HG02870 (cell line): ENCODE results near the gene DGKB.

ENCODE experiments used
- ATAC-seq: cut with Tn5 transposase; IDR thresholded peaks from one replicate; pipeline ENCODE4 v1.9.1; 2021; ENCODE audit warnings: mild to moderate bottlenecking, moderate library complexity; ENCODE audit not compliant: unreplicated experiment

Gene DGKB

GRCh38 chr7:14600766-14601367 is 301.7 kb downstream of the DGKB start:
- ATAC-seq, result no peak

GRCh38 chr7:14598978-14599377 is 303.6 kb downstream of the DGKB start:
- ATAC-seq, result no peak

- no peak for ATAC-seq
Measured at GRCh38 chr7:14596421-14596820, 306.1 kb downstream of the DGKB start.

- no peak for ATAC-seq
Measured at GRCh38 chr7:14590206-14590605, 312.3 kb downstream of the DGKB start.

- ATAC-seq, result no peak
Measured at GRCh38 chr7:14585232-14585631, 317.3 kb downstream of the DGKB start.

GRCh38 chr7:14583518-14583917 is 319.0 kb downstream of the DGKB start:
- ATAC-seq, result no peak

GRCh38 chr7:14582010-14582409 is 320.5 kb downstream of the DGKB start:
- ATAC-seq, result no peak

- ATAC-seq, result no peak
Measured at GRCh38 chr7:14579971-14580370, 322.6 kb downstream of the DGKB start.

- no peak for ATAC-seq
Measured at GRCh38 chr7:14576578-14576977, 326.0 kb downstream of the DGKB start.

GRCh38 chr7:14570750-14571607 is 331.6 kb downstream of the DGKB start:
- ATAC-seq, result no peak

GRCh38 chr7:14552060-14552459 is 350.5 kb downstream of the DGKB start:
- no peak for ATAC-seq

- ATAC-seq, result no peak
Measured at GRCh38 chr7:14551310-14551709, 351.2 kb downstream of the DGKB start.

GRCh38 chr7:14542624-14543023 is 359.9 kb downstream of the DGKB start:
- ATAC-seq, result no peak

- ATAC-seq, result no peak
Measured at GRCh38 chr7:14521183-14521582, 381.4 kb downstream of the DGKB start.

- ATAC-seq, result no peak
Measured at GRCh38 chr7:14510268-14510667, 392.3 kb downstream of the DGKB start.

GRCh38 chr7:14507617-14508016 is 394.9 kb downstream of the DGKB start:
- ATAC-seq, result no peak

- ATAC-seq, result no peak
Measured at GRCh38 chr7:14505906-14506305, 396.6 kb downstream of the DGKB start.

GRCh38 chr7:14504134-14504533 is 398.4 kb downstream of the DGKB start:
- no peak for ATAC-seq

- ATAC-seq, result no peak
Measured at GRCh38 chr7:14503623-14504022, 398.9 kb downstream of the DGKB start.

- ATAC-seq, result no peak
Measured at GRCh38 chr7:14501436-14501835, 401.1 kb downstream of the DGKB start.

GRCh38 chr7:14497390-14497789 is 405.2 kb downstream of the DGKB start:
- no peak for ATAC-seq

GRCh38 chr7:14495633-14496032 is 406.9 kb downstream of the DGKB start:
- no peak for ATAC-seq
